Measurements from ENCODE around the gene PIP4K2A. TPM values are rescaled to one million over a fixed set of nuclear protein-coding genes. Genes with fewer than 3 reads are reported as not detected.
A peak's percentile ranks its signal among the peaks of the same experiment; 100 is the strongest.

The PIP4K2A gene
- total RNA-seq, 1 donor from 2014 or later: 67.6 TPM

DNA sequence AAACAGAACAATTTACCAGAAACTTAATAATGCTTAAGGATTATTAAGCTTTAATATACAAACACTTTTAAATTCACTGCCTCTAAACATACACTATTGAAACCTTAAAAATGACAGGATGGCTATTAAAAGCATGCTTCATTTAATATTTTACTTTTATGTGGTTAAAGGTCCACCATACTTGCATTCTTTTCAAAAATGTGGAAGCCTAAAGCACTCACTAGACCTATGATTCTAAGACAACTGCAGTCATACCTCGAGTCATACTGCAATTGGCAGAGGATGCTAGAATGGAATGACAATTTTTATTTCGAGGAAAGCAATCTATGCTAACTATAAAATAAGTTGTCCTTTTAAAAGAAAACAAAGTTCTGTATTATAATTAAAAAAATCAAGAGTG is 85.3 kb downstream of the PIP4K2A start:
- intact Hi-C loops (cut with DNase I): no loop called here
- no peak for ATAC-seq
- Histone ChIP-seq H3K27ac (no peak overlapping the region), H3K4me1 (peaks cover 52% of the 10 kb centered on the region), H3K9me3 (no peaks in the 10 kb centered on the region), H3K36me3 (no peaks in the 10 kb centered on the region), H3K4me3 (no peak overlapping the region), H3K27me3 (ENCODE audit: low read depth) (no peaks in the 10 kb centered on the region)
- no peak for DNase-seq
- TF ChIP-seq, protein P1, sequence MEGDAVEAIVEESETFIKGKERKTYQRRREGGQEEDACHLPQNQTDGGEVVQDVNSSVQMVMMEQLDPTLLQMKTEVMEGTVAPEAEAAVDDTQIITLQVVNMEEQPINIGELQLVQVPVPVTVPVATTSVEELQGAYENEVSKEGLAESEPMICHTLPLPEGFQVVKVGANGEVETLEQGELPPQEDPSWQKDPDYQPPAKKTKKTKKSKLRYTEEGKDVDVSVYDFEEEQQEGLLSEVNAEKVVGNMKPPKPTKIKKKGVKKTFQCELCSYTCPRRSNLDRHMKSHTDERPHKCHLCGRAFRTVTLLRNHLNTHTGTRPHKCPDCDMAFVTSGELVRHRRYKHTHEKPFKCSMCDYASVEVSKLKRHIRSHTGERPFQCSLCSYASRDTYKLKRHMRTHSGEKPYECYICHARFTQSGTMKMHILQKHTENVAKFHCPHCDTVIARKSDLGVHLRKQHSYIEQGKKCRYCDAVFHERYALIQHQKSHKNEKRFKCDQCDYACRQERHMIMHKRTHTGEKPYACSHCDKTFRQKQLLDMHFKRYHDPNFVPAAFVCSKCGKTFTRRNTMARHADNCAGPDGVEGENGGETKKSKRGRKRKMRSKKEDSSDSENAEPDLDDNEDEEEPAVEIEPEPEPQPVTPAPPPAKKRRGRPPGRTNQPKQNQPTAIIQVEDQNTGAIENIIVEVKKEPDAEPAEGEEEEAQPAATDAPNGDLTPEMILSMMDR (IDR thresholded peaks at IDR 0.05): no peak

DNA sequence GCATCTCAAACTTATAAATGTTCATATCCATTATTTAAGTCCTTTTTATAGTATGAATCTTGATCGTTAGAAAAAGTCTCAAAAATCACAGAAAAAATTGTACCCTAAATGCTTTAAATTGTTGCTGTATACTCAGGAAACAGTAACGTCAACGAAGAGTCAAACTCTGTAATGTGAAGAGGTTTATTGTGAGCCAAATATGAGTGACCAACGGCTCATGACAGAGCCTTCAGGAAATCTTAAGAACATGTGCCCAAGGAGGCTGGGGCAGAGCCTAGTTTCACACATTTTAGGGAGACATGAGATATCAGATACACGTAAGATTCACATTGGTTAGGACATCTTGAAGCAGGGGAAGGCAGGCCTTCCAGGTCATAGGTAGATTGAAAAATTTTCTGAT is 86.1 kb downstream of the PIP4K2A start:
- Histone ChIP-seq H3K36me3 (no peaks in the 10 kb centered on the region), H3K4me1 (peaks cover 60% of the 10 kb centered on the region), H3K27ac (no peak overlapping the region), H3K4me3 (no peak overlapping the region), H3K27me3 (ENCODE audit: low read depth) (no peaks in the 10 kb centered on the region), H3K9me3 (no peaks in the 10 kb centered on the region)
- intact Hi-C loops (cut with DNase I): no loop called here
- TF ChIP-seq, protein P1 (IDR thresholded peaks at IDR 0.05): no peak
- ATAC-seq: no peak
- no peak for DNase-seq

DNA sequence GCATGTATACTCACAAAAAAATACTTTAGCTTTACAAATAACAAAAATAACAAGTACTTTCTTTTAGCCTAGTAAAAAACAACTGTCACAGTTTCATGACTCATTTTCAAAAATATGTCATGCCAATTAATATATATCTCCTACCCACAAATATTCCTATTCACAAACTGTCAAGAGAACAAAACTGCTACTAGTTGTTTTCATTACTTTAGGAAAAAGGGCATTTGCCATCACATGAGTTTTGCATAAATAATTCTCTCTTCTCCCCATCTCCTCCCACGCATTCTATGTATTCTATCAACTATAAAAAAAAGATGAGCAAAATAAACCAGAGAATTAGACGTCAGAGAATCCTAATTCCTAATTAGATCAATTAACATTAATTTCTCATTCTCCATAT is 87.6 kb downstream of the PIP4K2A start:
- no peaks in the 10 kb centered on the region for H3K9me3 ChIP-seq
- DNase-seq: no peak
- intact Hi-C loops (cut with DNase I): no loop called here
- TF ChIP-seq, protein P1 (IDR thresholded peaks at IDR 0.05): no peak
- no peaks in the 10 kb centered on the region for H3K27me3 ChIP-seq (ENCODE audit: low read depth)
- no peak for ATAC-seq
- no peak overlapping the region for H3K27ac ChIP-seq
- no peak overlapping the region for H3K4me3 ChIP-seq
- peaks cover 73% of the 10 kb centered on the region for H3K4me1 ChIP-seq
- H3K36me3 ChIP-seq: no peaks in the 10 kb centered on the region

DNA sequence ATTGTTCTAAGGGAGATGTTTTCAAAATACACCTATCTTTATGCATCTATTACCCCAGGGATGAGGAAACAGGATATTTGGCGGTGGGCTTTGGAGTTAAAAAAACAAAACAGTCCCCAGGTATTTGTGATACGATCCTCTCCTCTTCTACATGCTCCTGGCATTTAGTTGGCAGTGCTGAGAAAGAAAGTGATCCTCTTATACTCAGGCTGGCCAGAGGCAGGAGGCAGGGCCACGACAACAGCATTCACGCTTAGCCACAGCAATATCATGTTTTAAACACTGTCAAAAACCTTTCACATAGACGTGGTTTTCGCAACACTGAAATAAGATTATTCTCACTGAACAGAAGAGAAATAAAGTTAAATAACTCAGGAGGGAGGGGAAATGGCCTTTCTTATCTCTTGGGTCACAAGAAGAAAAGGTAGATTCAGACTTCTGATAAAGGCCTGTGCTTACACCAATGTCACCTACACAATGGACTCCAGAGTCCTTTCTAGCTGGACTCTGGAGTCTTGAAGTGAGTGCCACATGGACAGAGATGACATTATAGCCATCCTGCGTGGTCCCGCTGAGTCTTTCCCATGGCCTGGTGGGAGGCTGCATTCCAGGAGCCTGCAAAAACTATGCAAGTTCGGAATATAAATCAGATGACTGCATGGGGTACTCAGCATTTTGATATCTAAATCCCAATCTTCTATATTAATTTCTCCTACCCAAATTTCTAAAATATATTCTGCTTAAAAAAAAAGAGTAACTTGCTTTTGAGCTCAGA is 88.7 kb downstream of the PIP4K2A start:
- H3K27me3 ChIP-seq (ENCODE audit: low read depth): no peaks in the 10 kb centered on the region
- DNase-seq (no peak), ATAC-seq (peak in 1 of 2 donors; percentile 60)
- H3K27ac ChIP-seq: no peak overlapping the region
- TF ChIP-seq, protein P1 (IDR thresholded peaks at IDR 0.05): no peak
- no peaks in the 10 kb centered on the region for H3K36me3 ChIP-seq
- H3K4me1 ChIP-seq: peaks cover 73% of the 10 kb centered on the region
- H3K9me3 ChIP-seq: no peaks in the 10 kb centered on the region
- no peak overlapping the region for H3K4me3 ChIP-seq
- intact Hi-C loops (cut with DNase I): no loop called here

DNA sequence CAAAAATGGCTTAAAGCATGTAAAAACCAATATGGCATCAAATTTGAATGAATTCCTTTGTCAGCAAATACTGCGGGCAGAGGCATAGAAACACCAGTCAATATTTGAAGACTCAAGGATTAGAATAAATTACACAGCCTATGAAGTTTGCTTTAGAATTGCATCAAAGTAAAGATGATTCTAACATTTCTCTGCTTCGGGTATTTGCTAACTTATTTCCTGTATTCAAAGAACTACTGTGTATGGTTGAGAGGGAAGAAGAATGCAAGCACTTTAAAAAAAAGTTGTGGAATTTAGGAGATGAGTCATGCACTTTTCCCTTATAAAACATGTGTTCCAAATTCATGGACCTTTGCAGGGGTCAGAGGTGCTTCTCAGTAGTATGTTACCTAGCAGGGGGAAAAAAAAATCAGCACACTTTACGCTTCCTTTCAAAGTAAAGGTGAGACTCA is 90.1 kb downstream of the PIP4K2A start:
- H3K4me1 ChIP-seq: peaks cover 67% of the 10 kb centered on the region
- H3K27me3 ChIP-seq (ENCODE audit: low read depth): no peaks in the 10 kb centered on the region
- H3K27ac ChIP-seq: peak overlapping the region; percentile 1

More for the DNA sequence above, 90.1 kb downstream of the PIP4K2A start:
- Histone ChIP-seq H3K36me3 (no peaks in the 10 kb centered on the region), H3K9me3 (no peaks in the 10 kb centered on the region), H3K4me3 (no peak overlapping the region)
- TF ChIP-seq, protein P1 (IDR thresholded peaks at IDR 0.05): no peak
- intact Hi-C loops (cut with DNase I): no loop called here
- ATAC-seq (peak; percentile 56 to 80), DNase-seq (no peak)

Measured in lower lobe of right lung (tissue), 2 donors.